Parathyroid adenoma (tissue), 2 donors: ENCODE measurements around the gene NIPSNAP2.

Experiments
- H2AFZ ChIP-seq: fragments of 300-600 bp; sonication (generic); one replicate; pipeline ENCODE4 v1.7.0; 2017; ENCODE audit warnings: antibody characterized with exemption, mild to moderate bottlenecking
- H3K27ac ChIP-seq: fragments of 300-600 bp; sonication (generic); one replicate; pipeline ENCODE4 v1.7.0; 2017
- H3K27me3 ChIP-seq: fragments of 300-600 bp; sonication (generic); one replicate; pipeline ENCODE4 v1.7.0; 2017; ENCODE audit warnings: low read length; ENCODE audit not compliant: control insufficient read depth, insufficient read depth
- H3K36me3 ChIP-seq: fragments of 300-600 bp; sonication (generic); one replicate; pipeline ENCODE4 v1.7.0; 2017; ENCODE audit warnings: low read length; ENCODE audit not compliant: control insufficient read depth, insufficient read depth
- H3K4me1 ChIP-seq: fragments of 300-600 bp; sonication (generic); one replicate; pipeline ENCODE4 v1.7.0; 2017; ENCODE audit warnings: control low read depth
- H3K4me2 ChIP-seq: fragments of 300-600 bp; sonication (generic); one replicate; pipeline ENCODE4 v1.7.0; 2017; ENCODE audit warnings: low read length
- H3K4me3 ChIP-seq: fragments of 300-600 bp; sonication (generic); one replicate; pipeline ENCODE4 v1.7.0; 2017; ENCODE audit warnings: low read depth, low read length
- H3K79me2 ChIP-seq: fragments of 300-600 bp; sonication (generic); one replicate; pipeline ENCODE4 v1.7.0; 2017; ENCODE audit warnings: control low read depth
- H3K9ac ChIP-seq: fragments of 300-600 bp; sonication (generic); one replicate; pipeline ENCODE4 v1.7.0; 2017; ENCODE audit warnings: mild to moderate bottlenecking
- H3K9me3 ChIP-seq: fragments of 300-600 bp; sonication (generic); one replicate; pipeline ENCODE4 v1.7.0; 2017; ENCODE audit warnings: low read length; ENCODE audit not compliant: control insufficient read depth
- CTCF ChIP-seq: fragments of 300-600 bp; sonication (generic); IDR thresholded peaks from one replicate; pipeline ENCODE4 v1.7.0; 2017; ENCODE audit warnings: antibody characterized with exemption, mild to moderate bottlenecking
- donor health status: primary hyperparathyroidism.

Gene NIPSNAP2

GRCh38 chr7:55964261-55965099 is at the start of gene NIPSNAP2:
TSS of gene NIPSNAP2 (plus strand) at chr7:55964585. CDS start at chr7:55964610, 25 bp downstream.
- peak within 1 kb of the TSS; percentile 87 for H3K4me2 ChIP-seq
- H2AFZ ChIP-seq: peak within 1 kb of the TSS; percentile 94
- H3K27me3 ChIP-seq: no peaks in the 10 kb centered on the region
- peak within 1 kb of the TSS; percentile 72 for H3K4me3 ChIP-seq
- no peak for TF ChIP-seq CTCF
- peak within 1 kb of the TSS; percentile 12 for H3K9ac ChIP-seq
- H3K9me3 ChIP-seq: no peaks in the 10 kb centered on the region
- H3K36me3 ChIP-seq: no peaks in the 10 kb centered on the region
- H3K4me1 ChIP-seq: peaks cover 5% of the 10 kb centered on the region
- peak within 1 kb of the TSS; percentile 87 for H3K27ac ChIP-seq
- H3K79me2 ChIP-seq: peaks cover 14% of the 10 kb centered on the region

GRCh38 chr7:55917771-55918170 is 46.6 kb upstream of the NIPSNAP2 start:
- H3K36me3 ChIP-seq: no peaks in the 10 kb centered on the region
- H2AFZ ChIP-seq: no peak overlapping the region
- no peak overlapping the region for H3K4me3 ChIP-seq
- TF ChIP-seq CTCF: no peak
- H3K4me2 ChIP-seq: no peak overlapping the region
- H3K27me3 ChIP-seq: no peaks in the 10 kb centered on the region
- no peak overlapping the region for H3K9ac ChIP-seq
- no peaks in the 10 kb centered on the region for H3K9me3 ChIP-seq
- H3K79me2 ChIP-seq: no peaks in the 10 kb centered on the region
- no peaks in the 10 kb centered on the region for H3K4me1 ChIP-seq
- no peak overlapping the region for H3K27ac ChIP-seq

- no peak for TF ChIP-seq CTCF
- Histone ChIP-seq H3K4me3 (no peak overlapping the region), H2AFZ (no peak overlapping the region), H3K36me3 (no peaks in the 10 kb centered on the region), H3K27ac (no peak overlapping the region), H3K79me2 (no peaks in the 10 kb centered on the region), H3K27me3 (no peaks in the 10 kb centered on the region), H3K4me2 (no peak overlapping the region), H3K4me1 (no peaks in the 10 kb centered on the region), H3K9ac (no peak overlapping the region), H3K9me3 (no peaks in the 10 kb centered on the region)
These were observed 36.2 kb upstream of the NIPSNAP2 start for GRCh38 chr7:55928006-55928767.

- no peaks in the 10 kb centered on the region for H3K9me3 ChIP-seq
- no peaks in the 10 kb centered on the region for H3K79me2 ChIP-seq
- no peak overlapping the region for H3K9ac ChIP-seq
- H3K4me1 ChIP-seq: no peaks in the 10 kb centered on the region
- H3K36me3 ChIP-seq: no peaks in the 10 kb centered on the region
- no peak overlapping the region for H3K4me3 ChIP-seq
- no peak for TF ChIP-seq CTCF
- no peaks in the 10 kb centered on the region for H3K27me3 ChIP-seq
- H3K27ac ChIP-seq: no peak overlapping the region
- no peak overlapping the region for H2AFZ ChIP-seq
- no peak overlapping the region for H3K4me2 ChIP-seq
These were observed 32.8 kb upstream of the NIPSNAP2 start for GRCh38 chr7:55931421-55932151.
